CD4-positive, alpha-beta T cell treated with Interleukin-1 beta for 1 hour (primary cell): Measurements from ENCODE around the gene CCR2.
"Not testable (repeated sequence)": the region's sequence is repeated elsewhere in the genome, so short reads cannot be mapped to it uniquely, and the experiment has no call there.

Experiments
- DNase-seq, 2 donors: peaks; one replicate each; pipeline ENCODE4 v3.0.0-alpha.2; 2020 to 2022

Gene CCR2

DNA sequence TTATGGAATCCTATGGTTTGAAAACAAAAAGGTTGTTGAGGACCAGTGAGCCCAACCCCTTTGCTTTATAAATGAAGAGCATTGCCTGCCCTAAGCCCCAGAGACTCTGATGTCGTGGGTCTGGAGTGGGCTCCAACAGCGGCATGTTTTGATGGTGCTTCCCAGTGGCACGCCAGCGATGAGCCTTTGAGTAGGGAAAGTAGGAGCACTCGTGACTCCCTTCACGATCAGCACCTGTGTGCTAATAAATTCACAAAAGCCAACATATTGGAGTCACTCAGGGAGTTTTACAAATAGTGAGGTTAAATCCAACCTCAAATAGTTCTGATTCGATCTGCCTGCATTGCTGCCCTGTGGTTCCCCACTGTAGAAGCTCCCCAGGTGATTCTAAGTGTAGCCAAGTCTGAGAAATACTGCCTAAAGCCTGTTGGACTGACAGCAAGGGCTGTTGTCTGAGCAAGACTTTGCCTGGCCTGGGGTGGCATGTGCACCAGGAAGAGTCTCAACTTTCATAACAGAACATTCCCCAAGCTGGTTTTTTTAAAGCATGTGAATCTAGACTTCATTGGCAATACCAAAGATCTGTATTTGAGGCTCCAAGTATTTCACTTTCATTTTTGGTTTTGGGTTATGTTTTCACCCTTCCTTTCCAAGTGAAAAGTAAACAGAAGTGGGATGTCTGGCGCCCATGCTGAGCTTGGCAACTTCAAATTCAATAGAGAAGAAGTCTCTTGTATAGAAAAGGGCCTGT is 26.7 kb downstream of the CCR2 start:
- DNase-seq: no peak

DNA sequence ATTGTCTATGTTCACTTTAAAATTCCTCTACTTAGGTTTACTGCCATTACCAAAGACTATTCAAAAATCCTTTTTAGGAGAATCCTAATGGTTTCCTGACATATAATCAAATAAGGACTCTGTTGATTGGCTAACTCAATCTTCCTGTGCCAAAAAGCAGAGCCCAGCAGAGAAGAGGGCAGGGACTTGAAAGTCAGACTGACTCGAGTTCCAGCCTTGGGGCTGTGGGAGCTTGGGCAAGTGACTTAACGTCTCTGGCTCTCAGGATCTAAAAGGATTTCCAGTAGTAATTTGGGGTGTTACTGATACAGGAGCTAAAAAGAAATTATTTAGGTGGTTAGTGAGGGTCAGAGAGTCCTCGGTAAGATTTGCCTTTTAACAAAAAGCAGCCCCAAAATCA is 27.7 kb downstream of the CCR2 start:
- DNase-seq: no peak

DNA sequence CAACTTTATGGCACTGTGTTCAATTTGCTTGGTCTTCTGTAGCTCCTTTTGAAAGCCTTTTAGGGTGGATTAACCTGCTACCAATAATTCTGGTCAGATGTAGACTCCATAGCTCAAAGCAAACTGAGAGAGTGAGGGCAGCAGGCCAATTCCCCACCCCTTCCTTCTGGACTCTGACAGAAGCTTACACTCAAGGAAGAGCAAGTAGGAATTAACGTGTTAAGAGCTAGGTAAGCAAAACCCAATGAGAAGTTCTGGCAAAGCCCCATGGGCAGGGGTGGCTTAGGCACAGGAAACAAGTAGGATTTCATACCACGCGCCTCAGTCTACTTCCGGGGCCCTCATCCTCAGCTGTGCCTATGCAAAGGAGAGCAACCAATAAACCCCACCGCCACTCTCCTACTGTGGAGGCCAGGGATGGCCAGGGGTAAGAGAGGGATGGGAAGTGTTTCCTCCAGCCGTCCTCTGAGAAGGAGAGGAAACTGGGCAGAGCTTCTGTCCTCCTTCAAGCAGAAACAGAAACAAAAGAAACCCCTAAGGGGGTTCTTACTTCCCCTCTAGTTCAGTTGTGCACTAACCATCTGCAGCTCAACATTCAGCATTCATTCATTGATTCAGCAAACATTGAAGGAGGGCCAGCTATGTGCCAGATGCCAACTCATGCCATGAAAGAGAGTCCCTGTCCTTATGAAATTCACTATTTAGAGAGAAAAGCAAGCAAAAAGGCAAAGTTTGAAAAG is 29.5 kb downstream of the CCR2 start:
- DNase-seq: no peak

DNA sequence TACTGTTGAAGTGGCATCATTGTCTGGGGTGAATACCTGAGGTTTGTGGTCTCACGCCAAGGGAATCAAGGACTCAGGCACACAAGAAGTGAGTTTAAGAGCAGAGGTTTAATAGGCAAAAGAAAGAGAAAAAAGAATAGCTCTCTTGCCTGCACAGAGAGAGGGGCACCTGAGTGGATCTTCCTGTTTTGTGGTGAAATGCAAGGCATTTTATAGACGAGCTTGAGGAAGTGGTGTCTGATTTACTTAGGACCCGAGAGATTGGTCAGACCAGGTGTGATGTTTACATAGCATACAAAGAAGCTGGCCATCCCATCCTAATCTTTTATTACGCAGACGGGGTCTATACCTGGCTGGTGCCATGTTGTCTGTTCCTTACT is 30.0 kb downstream of the CCR2 start:
- no peak for DNase-seq

DNA sequence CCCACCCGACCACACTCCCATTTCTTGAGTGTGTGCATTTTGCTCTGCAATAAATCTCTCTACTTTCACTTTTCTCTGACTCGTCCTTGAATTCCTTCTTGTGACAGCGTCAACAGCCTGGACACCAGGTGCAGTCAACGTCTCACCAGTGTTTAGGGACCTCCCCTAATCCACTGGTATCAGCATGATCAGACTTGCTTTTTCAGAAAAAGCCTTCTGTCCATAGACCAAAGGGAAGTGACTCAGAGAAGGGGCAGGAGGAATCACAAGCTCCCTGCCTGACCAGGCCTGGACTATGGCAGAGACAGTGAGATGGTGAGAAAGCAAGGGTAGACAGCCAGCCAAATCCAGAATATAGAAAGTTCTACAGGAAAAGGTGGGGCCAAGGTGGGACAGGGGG is 32.3 kb downstream of the CCR2 start:
- DNase-seq: no peak

DNA sequence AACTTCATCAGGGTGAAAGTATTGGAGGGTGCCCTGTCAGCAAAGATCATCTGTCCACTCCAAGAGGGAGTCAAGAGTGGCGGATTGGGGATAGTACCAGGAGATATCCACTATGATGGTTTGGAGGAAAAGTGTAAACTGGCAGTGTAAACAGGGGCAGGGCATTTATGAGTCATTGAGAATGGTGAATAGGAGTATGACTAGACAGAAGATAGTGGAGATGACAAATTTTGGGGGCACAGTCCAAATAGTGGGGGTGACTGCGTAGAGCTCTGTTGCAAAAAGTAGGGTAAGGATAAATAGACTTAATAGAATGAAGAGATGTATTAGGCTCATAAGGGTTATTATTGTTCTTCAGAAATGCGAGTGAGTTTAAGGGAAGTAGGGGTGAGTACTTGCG is 34.9 kb downstream of the CCR2 start:
- not testable (repeated sequence) for DNase-seq

DNA sequence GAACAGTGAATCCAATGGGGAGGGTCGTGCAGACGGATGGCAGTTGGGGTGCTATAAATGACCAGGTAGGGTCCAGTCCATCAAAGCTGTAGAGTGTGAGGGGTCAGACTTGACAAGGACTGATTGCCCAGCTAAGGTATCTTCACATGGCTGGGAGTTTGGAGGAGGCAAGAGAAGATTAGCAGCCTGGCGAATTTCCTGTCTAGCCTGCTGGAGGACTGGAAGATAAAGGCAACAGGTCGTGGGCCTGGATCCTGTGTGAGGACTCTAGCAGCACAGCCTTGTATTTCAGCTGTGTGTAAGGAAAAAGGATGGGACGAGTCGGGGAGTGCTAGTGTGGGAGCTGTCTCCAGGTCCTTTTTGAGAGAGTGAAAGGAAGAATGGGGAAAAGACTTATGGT is 35.4 kb downstream of the CCR2 start:
- no peak for DNase-seq

DNA sequence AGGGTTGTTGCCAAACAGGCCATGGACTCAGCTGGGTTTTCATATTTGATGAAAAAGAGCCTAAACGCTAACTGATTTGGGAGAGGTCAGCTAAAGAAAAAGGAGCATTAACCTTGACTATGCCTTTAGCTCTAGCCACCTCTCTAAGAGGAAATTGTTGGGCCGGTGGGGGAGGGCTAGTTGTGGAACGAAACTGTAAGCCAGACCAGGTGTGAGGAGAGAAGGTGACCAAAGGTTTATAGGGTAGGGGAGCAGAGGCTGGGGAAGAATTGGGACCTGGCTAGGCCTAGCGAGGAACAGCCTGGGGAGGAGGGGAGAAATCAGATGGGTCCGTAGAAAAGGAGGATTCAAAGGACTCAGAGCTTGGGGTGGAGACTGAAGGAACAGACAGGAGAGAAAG is 37.6 kb downstream of the CCR2 start:
- DNase-seq: not testable (repeated sequence)

DNA sequence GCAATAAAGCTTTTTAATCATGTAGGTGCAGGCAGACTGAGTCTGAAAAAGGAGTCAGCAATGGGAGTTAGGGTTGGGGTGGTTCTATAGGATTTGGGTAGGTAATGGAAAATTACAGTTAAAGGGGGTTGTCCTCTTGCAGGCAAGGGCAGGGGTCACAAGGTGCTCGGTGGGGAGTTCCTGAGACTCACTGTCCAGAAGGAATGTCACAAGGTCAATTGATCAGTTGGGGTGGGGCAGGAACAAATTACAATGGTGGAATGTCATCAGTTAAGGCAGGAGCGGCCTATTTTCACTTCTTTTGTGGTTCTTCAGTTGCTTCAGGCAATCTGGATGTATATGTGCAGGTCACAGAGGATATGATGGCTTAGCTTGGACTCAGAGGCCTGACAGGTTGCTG is 39.1 kb downstream of the CCR2 start:
- DNase-seq: no peak

DNA sequence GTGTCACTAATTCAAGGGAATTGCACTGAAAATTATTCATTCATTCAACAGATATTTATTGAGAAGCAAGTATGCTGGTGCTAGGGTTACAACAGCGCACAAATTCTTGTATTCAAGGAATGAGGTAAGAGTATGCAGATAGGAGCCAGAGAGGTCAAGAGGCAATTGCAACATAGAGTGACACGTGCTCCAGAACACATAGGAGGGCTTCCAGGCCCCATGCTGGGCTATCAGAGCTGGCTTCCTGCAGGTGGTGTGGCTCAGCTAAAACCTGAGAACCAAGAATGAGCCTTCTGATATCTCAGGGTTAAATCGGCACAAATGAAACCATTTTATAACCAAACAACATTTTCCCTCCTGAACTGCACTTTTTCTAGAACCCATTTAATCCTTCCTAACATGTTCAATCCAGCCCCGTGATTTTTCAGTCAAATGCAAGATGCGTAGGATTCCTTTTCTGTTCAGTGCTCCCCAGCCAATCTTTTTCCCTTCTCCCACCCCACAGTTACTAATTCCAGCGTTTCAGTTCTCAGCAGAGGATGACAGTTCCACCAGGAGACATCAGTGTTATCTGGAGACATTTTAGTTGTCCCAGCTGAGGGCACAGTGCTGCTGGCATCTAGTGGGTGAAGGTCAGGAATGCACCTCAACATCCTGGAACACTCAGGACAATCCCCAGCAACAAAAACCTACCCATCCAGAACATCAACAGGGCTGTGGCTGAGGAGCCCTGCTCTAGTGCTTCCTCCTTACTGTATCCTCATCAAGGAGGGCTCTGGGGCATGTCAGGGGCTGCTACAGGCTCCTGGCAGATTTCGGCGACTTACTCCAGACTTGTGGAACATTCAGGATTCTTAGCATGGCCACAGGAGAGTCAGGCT is 39.9 kb downstream of the CCR2 start:
- DNase-seq: no peak

DNA sequence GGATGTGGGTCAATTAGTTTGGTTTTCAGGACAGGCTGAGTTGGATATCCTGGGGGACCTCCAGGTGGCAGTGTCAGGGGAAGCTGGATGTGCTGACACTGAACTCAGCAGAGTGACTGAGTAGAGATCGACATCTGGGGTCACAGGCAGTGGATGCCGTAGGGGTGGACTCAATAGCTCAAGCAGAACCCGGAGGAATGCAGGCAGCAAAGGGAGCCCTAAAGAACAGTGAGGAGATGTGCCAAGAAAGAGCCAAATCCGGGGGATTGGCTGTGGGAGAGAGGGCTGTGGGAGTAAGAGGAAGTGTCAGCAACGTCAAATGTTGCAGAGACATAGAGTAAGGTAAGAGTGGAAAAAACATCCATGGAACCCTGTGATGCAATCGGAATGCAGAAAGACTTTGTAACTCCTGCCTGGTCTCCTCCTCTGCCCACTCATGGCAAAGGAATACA is 41.3 kb downstream of the CCR2 start:
- no peak for DNase-seq

DNA sequence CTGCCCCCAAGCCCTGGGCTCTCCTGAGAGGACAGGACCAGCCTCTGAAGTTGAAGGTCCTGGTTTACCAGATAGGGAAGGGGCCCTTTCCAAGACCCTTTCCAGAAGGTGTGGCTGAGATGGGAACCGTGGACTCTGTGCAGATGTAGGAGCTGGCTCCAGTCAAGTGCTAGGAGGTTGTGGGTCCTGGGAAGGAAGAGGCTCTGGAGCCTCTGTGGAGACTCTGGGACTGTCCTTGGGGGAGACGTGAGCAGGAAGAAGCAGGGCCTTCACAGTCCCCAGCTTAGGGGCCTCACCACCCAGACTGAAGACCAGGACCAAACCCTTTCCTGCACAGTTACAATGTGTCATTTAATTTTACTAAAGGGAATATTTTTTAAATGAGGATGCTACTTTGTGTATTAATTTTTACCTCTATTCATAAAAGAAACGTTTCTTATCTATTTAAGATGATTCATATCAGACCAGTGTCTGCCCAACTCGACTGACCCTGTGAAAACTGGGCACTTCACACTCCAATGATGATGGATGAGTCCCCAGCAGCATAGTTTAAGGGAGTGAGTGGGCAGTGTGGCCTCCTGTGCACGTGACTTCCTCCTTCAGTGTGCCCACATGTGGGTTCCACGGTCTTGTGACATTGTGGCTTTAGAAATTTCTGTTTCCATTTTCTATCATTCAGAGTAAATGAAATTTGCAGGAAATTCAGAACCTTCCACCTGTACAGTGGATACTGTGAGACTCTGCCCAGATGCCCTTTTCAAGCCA is 42.0 kb downstream of the CCR2 start:
- peak in 1 of 2 donors; percentile 36 for DNase-seq

DNA sequence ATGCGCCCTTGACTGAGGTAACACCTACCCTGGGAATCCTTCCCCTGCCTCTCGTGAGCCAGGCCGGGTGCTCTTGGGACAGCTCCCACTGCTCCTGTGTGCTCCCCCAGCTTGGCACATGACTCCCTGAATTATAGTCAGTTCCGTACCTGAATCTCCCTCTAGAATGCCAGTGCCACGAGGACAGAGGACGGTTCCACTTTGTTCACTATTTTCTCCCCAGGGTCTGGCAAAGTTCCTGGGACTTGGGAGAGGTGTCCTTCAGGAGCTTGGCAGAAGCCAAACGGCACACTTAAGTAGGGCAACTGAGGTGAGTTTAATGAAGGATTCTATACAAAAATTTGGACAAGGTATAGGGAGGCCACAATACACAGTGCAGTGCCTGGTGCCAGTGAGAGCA is 43.2 kb downstream of the CCR2 start:
- no peak for DNase-seq

DNA sequence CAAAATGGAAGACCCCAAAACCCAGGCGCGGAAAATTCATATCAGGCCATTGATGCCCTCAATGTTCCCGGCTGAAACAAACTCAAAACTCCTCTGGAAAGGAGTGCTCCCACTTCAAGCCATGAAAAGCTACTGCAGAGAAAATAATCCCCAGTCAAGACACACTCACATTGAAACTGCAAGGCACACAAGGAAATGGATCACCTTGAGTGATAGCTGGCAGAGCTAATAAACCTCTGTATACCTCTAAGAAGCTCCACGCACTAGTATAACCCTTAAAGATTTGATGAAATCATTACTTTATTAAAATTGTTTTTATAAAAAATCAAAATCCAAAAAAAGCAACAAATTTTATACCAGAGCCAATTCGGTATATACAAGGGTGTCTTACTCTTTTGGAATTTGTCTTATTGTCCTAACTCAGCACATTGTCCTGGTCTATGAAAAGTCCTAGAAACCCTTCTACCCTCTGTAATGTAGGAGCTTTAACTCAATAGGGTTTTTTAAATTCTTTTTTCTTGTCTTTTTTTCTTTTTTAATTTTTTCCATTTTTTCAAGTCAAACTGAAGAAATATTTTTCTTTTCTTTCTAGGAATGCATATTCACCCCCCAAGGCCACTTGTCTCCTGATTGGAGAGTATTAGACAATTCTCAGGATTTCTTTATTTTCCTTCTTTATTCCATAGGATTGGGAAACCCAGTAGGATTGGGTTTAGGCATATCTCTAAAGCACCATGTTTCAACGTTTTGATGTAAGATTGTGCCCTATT is 44.5 kb downstream of the CCR2 start:
- no peak for DNase-seq

DNA sequence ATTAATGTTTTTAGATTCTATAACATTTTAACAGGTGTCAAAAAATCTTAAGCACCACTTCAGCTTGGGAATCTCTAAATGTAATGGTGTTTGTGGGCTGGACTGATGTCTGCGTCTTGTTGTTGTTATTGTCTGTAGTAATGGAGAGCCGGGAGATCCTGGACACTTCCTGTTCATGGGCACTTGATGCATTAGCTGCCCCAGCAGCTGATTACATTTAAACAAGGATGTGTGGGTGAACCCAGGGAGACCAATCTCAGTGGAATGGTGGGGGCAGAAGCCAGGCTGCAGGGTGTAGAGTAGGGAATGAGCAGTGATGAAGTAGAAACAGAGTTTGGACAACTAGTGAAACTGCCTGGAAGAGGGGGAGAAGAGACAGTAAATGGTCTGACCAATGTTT is 45.2 kb downstream of the CCR2 start:
- DNase-seq: no peak

DNA sequence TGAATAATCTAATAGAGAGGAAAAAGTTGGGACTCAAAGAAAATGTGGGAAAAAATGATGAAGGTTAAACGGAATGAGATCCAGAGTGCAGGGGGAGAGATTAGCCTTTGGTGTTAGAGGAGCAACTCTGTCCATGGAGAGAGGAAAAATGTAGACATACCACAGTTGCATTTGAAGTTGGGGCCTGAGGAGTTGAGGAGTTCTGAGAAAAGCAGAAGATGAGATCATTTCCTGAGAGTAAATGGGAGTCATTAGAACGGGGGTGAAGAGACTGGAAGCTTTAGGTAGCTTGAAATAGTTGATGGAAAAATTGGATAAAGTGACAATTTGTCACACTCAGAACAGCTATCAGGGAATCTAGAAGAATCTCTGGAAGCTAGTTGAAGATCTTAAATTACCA is 45.6 kb downstream of the CCR2 start:
- no peak for DNase-seq

DNA sequence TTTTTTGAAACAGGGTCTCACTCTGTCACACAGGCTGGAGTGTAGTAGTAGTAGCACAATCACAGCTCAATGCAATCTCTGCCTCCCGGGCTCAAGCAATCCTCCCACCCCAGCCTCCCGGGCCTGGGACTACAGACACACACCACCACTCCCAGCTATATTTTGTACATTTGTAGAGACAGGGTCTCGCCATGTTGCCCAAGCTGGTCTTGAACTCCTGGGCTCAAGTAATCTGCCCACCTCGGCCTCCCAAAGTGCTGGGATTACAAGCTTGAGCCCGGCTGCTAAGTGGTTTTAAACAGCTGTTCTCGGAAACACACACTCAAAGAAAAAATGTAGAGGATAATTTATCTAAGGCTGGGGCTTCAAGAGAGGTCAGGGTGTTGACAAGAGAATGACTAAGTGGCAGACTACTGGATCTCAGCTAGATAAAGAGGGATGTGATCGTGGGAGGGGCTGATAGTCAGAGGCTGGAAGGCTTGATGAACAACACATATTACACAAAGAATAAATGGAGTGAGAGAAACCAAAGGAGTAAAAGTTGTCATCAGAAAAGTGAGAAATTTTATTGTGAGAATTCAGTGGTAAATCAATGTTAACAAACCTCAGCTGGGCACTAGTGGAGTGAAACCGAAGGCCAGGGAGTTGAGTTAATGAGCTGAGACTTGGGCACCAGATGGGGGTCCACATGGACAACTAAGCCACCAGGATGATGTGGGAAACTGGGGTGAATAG is 46.3 kb downstream of the CCR2 start:
- DNase-seq: no peak

DNA sequence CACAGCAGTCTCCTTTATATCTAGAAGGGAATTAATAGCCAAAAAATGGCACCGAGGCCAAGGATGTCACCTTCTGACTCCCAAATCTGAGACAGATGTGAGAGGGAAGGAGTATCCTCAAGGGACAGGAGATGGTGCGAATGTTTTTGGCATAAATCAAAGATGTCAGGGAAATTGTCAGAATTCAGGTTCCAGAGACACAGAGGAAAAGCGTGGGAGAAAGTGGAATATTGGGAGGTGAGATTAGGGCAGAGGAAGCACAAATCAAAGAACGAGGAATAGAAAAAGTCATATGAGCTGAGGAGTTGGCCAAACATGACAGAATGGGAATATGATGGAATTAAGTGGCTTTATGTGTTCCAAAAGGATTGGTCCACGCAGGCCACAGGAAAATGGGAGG is 46.9 kb downstream of the CCR2 start:
- DNase-seq: no peak

DNA sequence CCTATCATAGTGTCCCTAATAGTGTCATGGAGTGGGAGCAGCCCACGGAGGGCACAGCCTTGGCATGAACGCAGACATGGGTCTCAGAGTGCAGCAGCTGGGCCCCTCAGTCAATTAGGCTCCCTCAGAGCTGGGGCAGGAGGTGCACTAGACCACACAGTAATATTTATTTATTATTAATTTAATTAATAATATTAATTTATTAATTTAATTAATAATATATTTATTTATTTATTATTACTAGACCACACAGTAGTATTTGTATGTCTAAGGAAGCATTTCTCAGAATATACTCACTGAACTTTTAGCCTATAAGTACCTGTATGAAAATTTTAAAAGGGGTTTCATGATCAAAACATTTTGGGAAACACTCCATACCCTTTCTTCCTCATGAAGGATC is 47.7 kb downstream of the CCR2 start:
- no peak for DNase-seq

DNA sequence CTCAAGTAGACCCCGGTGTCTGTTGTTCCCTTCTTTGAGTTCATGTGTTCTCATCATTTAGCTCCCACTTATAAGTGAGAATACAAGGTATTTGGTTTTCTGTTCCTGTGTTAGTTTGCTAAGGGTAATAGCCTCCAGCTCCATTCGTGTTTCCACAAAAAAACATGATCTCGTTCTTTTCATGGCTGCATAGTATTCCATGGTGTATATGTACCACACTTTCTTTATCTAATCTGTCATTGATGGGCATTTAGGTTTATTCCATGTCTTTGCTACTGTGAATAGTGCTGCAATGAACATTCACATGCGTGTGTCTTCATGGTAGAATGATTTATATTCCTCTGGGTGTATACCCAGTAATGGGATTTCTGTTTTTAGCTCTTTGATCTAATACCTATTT is 49.0 kb downstream of the CCR2 start:
- not testable (repeated sequence) for DNase-seq

DNA sequence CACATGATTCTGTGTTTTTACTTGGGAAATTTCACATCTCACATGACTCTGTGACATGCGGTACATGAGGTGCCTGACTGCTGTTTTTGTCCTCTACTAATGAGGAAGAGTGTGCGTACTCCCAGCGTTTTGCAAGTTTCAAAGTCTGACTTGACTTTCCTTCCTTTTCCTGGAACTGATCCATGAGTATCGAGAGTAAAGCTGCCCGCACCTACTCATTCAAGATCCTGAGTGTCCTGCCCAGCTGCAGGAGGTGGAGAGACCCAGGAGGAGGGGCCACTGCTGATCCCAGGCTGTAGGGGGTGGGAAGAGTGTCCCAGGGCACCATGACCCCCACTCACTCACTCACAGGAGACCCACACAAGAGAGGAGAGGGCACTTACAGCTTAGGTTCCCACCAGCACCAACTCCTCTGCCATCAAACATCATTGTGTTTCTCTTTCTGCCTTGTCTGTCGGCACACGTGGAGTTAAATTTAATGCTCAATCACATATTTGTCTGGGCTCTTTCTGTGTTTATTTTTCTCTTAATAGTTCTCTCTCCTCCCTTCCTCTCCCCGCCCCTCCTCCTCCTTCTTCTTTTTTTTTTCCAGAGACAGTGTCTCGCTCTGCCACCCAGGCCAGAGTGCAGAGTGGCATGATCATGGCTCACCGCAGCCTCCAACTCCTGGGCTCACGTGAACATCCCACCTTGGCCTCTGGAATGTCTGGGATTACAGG is 51.5 kb downstream of the CCR2 start:
- peak in 1 of 2 donors; percentile 29 for DNase-seq
